Brain microvascular endothelial cell (primary cell): Measurements from ENCODE around the gene PLPP6.

Source experiments
- DNase-seq: peaks from one replicate; pipeline ENCODE4 v3.0.0-alpha.2; 2020
- H3K27ac ChIP-seq: fragments of 250-450 bp; sonication (Bioruptor Pico); 2 replicates; pipeline ENCODE4 v1.5.1; 2020; ENCODE audit warnings: mild to moderate bottlenecking, moderate library complexity
- H3K27me3 ChIP-seq: fragments of 250-450 bp; sonication (Bioruptor Pico); replicated peaks from 2 replicates; pipeline ENCODE4 v1.5.1; 2020; ENCODE audit warnings: mild to moderate bottlenecking
- H3K36me3 ChIP-seq: fragments of 250-450 bp; sonication (Bioruptor Pico); replicated peaks from 2 replicates; pipeline ENCODE4 v1.5.1; 2020; ENCODE audit warnings: mild to moderate bottlenecking
- H3K4me3 ChIP-seq: 2 replicates; pipeline ENCODE4 v1.5.1; 2011; ENCODE audit warnings: low read depth, mild to moderate bottlenecking, control low read depth, low read length, moderate library complexity
- CTCF ChIP-seq: IDR thresholded peaks from 2 replicates; pipeline ENCODE4 v1.5.1; 2011; ENCODE audit warnings: low read depth, mild to moderate bottlenecking, moderate library complexity, low read length, control low read depth, inconsistent platforms; ENCODE audit errors: missing control alignments
- in situ Hi-C: cut with HindIII; loops from 2 replicates; pipeline ENCODE4 v1.10.0; 2017; ENCODE audit warnings: low sequenced_read_pairs, low pct_ligation_motif_present

Gene PLPP6

GRCh38 chr9:4714266-4715016 lies 52.3 kb downstream of the PLPP6 start:
- Histone ChIP-seq H3K36me3 (peaks cover 9% of the 10 kb centered on the region), H3K27ac (no peak overlapping the region), H3K27me3 (no peaks in the 10 kb centered on the region), H3K4me3 (no peak overlapping the region)
- TF ChIP-seq CTCF: no peak
- no peak for DNase-seq
- in situ Hi-C loops: no loop called here
